GM12801 (cell line): ENCODE data around the gene SLC47A2.

Experiments used
- TF ChIP-seq, protein P1 (sequence below): IDR thresholded peaks from one replicate; pipeline ENCODE4 v1.5.1; 2011; ENCODE audit warnings: control low read depth; ENCODE audit not compliant: insufficient read length; ENCODE audit errors: extremely low read depth

SLC47A2 gene

GRCh38 chr17:19660219-19660870 lies 56.0 kb downstream of the SLC47A2 start:
- TF ChIP-seq, protein P1, sequence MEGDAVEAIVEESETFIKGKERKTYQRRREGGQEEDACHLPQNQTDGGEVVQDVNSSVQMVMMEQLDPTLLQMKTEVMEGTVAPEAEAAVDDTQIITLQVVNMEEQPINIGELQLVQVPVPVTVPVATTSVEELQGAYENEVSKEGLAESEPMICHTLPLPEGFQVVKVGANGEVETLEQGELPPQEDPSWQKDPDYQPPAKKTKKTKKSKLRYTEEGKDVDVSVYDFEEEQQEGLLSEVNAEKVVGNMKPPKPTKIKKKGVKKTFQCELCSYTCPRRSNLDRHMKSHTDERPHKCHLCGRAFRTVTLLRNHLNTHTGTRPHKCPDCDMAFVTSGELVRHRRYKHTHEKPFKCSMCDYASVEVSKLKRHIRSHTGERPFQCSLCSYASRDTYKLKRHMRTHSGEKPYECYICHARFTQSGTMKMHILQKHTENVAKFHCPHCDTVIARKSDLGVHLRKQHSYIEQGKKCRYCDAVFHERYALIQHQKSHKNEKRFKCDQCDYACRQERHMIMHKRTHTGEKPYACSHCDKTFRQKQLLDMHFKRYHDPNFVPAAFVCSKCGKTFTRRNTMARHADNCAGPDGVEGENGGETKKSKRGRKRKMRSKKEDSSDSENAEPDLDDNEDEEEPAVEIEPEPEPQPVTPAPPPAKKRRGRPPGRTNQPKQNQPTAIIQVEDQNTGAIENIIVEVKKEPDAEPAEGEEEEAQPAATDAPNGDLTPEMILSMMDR = no peak

- TF ChIP-seq, protein P1 = no peak
These were observed 56.8 kb downstream of the SLC47A2 start for GRCh38 chr17:19659366-19660177.

GRCh38 chr17:19656851-19657581 lies 59.4 kb downstream of the SLC47A2 start:
- TF ChIP-seq, protein P1 = no peak

- TF ChIP-seq, protein P1 = no peak
These were observed 60.0 kb downstream of the SLC47A2 start for GRCh38 chr17:19656336-19656735.

DNA sequence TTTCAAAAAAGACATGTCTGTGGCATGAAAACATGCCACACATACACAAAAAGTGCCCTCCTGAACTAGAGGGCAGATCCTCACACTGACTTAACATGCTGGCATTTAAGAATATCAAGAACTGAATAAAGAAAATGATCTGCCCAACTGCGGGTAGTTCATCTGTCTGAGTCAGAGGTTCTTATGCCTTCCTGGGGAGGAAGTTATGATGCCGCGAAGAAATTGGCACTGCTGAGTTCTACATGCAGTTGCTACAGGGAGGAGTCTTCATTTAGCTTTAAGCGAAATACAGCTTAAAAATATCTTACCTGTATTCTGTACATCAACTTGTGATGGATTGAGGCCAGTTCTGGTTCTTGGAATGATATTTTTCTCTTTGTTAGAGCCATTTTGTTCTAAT lies 61.5 kb downstream of the SLC47A2 start:
- TF ChIP-seq, protein P1 = no peak

GRCh38 chr17:19654342-19654886 lies 62.0 kb downstream of the SLC47A2 start:
- TF ChIP-seq, protein P1 = no peak

- TF ChIP-seq, protein P1 = no peak
These were observed 63.8 kb downstream of the SLC47A2 start for GRCh38 chr17:19652595-19652994.
